WTC11 (cell line): ENCODE results near the gene TMEM116. TPM values are rescaled to one million over a fixed set of nuclear protein-coding genes. Genes with fewer than 3 reads are reported as not detected.
"Not testable (repeated sequence)": the region's sequence is repeated elsewhere in the genome, so short reads cannot be mapped to it uniquely, and the experiment has no call there.

Experiments used
- ATAC-seq: fragments of 200-7000 bp; cut with Tn5 transposase; 2 replicates; pipeline ENCODE4 v1.10.0; 2021; ENCODE audit warnings: mild to moderate bottlenecking, moderate library complexity
- CTCF ChIA-PET: fragments of 300-600 bp; sonication (Branson Sonifier 250); formaldehyde crosslinking; loops from one replicate; lab custom pipeline; 2021; ENCODE audit warnings: antibody characterized with exemption; lab: Charles Lee
- POLR2A ChIA-PET: fragments of 350-600 bp; sonication (Branson Sonifier 250); formaldehyde crosslinking; loops from one replicate; lab custom pipeline; 2021; ENCODE audit warnings: antibody characterized with exemption; lab: Charles Lee
- DNase-seq: peaks from one replicate; pipeline ENCODE4 v3.0.0; 2021; ENCODE audit warnings: low spot score
- H3K27ac Mint-ChIP-seq: 2 replicates; pipeline ENCODE4 v1.8.0; 2021; ENCODE audit warnings: mixed read lengths
- H3K27me3 Mint-ChIP-seq: 2 replicates; pipeline ENCODE4 v1.8.0; 2021; ENCODE audit warnings: low read depth, mild to moderate bottlenecking, moderate library complexity, mixed read lengths
- H3K36me3 Mint-ChIP-seq: 2 replicates; pipeline ENCODE4 v1.8.0; 2021; ENCODE audit warnings: mixed read lengths
- H3K4me1 Mint-ChIP-seq: 2 replicates; pipeline ENCODE4 v1.8.0; 2022; ENCODE audit warnings: mixed read lengths
- H3K4me3 Mint-ChIP-seq: 2 replicates; pipeline ENCODE4 v1.8.0; 2021; ENCODE audit warnings: mild to moderate bottlenecking, moderate library complexity, mixed read lengths
- H3K9me3 Mint-ChIP-seq: 2 replicates; pipeline ENCODE4 v1.8.0; 2021; ENCODE audit warnings: mixed read lengths
- AFF4 ChIP-seq: sonication (generic); formaldehyde crosslinking; IDR thresholded peaks from 2 replicates; pipeline ENCODE4 v1.8.1; 2023; ENCODE audit warnings: mild to moderate bottlenecking, missing genetic modification reagents, borderline replicate concordance
- CREB1 ChIP-seq: sonication (generic); formaldehyde crosslinking; IDR thresholded peaks from 2 replicates; pipeline ENCODE4 v1.8.0; 2023; ENCODE audit warnings: mild to moderate bottlenecking, missing genetic modification reagents
- FOXJ3 ChIP-seq: sonication (generic); formaldehyde crosslinking; IDR thresholded peaks from 2 replicates; pipeline ENCODE4 v1.9.0; 2021; ENCODE audit warnings: missing genetic modification reagents, mild to moderate bottlenecking, borderline replicate concordance
- HMGA2 ChIP-seq: fragments of 250-450 bp; sonication (Bioruptor Pico); IDR thresholded peaks from 2 replicates; pipeline ENCODE4 v1.4.0; 2021; ENCODE audit warnings: mild to moderate bottlenecking, moderate library complexity
- IRF2 ChIP-seq: sonication (generic); formaldehyde crosslinking; IDR thresholded peaks from 2 replicates; pipeline ENCODE4 v1.8.0; 2022; ENCODE audit warnings: low read depth, missing genetic modification reagents, borderline replicate concordance
- SMAD4 ChIP-seq: sonication (generic); formaldehyde crosslinking; IDR thresholded peaks from 2 replicates; pipeline ENCODE4 v1.8.0; 2022; ENCODE audit warnings: mild to moderate bottlenecking, missing genetic modification reagents
- SOX15 ChIP-seq: fragments of 250-450 bp; sonication (Bioruptor Pico); IDR thresholded peaks from 2 replicates; pipeline ENCODE4 v1.9.0; 2021; ENCODE audit warnings: mild to moderate bottlenecking
- SP1 ChIP-seq: sonication (generic); formaldehyde crosslinking; conservative IDR thresholded peaks from 2 replicates; pipeline ENCODE4 v1.8.1; 2022; ENCODE audit warnings: missing genetic modification reagents
- ZNF263 ChIP-seq: sonication (generic); formaldehyde crosslinking; IDR thresholded peaks from 2 replicates; pipeline ENCODE4 v1.8.1; 2022; ENCODE audit warnings: low read depth, mild to moderate bottlenecking, moderate library complexity, missing genetic modification reagents
- ZNF512 ChIP-seq: sonication (generic); formaldehyde crosslinking; IDR thresholded peaks from 2 replicates; pipeline ENCODE4 v1.8.1; 2022; ENCODE audit warnings: missing genetic modification reagents, borderline replicate concordance
- total RNA-seq: library from RNA; stranded (reverse); gene quantifications from 3 replicates; pipeline ENCODE4 v1.2.3, GENCODE V29; 2021
- TF ChIP-seq, protein P1 (sequence below): fragments of 250-450 bp; sonication (Bioruptor Pico); IDR thresholded peaks from 2 replicates; pipeline ENCODE4 v1.8.0; 2021; ENCODE audit warnings: mild to moderate bottlenecking

Gene TMEM116
- total RNA-seq, 1 experiment from 2014 or later: 7.8 TPM

DNA sequence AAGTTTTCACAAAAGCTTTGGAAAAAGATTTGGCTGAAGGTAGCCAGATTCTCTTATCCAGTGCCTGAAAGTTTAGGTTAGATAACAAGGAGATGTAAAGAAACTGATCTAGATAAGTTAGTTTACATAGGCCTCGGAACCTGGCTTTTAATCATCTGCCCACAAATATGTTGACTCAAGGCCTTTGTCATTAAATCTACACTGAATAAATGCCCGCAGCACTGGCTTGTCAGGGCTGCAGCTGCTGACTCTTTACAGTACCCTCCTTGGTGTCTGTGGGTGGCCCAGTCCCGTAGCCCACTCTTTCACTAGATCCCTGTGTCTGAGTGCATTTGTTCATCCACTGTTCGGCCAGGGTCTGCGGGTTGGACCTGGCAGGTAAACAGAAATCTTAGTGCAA is 58.0 kb downstream of the TMEM116 start (continued):
- TF ChIP-seq ZNF512 (CRISPR knock-in tag) (no peak), HMGA2 (no peak)

- H3K36me3 Mint-ChIP-seq: peaks cover 44% of the 10 kb centered on the region
- H3K9me3 Mint-ChIP-seq: peaks cover 58% of the 10 kb centered on the region
- H3K27ac Mint-ChIP-seq: no peak overlapping the region
- no peaks in the 10 kb centered on the region for H3K27me3 Mint-ChIP-seq
- TF ChIP-seq CREB1 (CRISPR knock-in tag) (no peak), SMAD4 (no peak), SOX15 (CRISPR knock-in tag) (no peak), FOXJ3 (CRISPR knock-in tag) (no peak), ZNF263 (CRISPR knock-in tag) (no peak), SP1 (CRISPR knock-in tag) (no peak), IRF2 (CRISPR knock-in tag) (no peak), AFF4 (CRISPR knock-in tag) (no peak)
- TF ChIP-seq, protein P1, sequence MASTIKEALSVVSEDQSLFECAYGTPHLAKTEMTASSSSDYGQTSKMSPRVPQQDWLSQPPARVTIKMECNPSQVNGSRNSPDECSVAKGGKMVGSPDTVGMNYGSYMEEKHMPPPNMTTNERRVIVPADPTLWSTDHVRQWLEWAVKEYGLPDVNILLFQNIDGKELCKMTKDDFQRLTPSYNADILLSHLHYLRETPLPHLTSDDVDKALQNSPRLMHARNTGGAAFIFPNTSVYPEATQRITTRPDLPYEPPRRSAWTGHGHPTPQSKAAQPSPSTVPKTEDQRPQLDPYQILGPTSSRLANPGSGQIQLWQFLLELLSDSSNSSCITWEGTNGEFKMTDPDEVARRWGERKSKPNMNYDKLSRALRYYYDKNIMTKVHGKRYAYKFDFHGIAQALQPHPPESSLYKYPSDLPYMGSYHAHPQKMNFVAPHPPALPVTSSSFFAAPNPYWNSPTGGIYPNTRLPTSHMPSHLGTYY (CRISPR knock-in tag): no peak
- ATAC-seq: no peak
- ChIA-PET POLR2A (no interaction called here), CTCF (no interaction called here)
- H3K4me1 Mint-ChIP-seq: peaks cover 3% of the 10 kb centered on the region
- no peak for DNase-seq
- no peak overlapping the region for H3K4me3 Mint-ChIP-seq
Measured at GRCh38 chr12:111953455-111953854, 59.5 kb downstream of the TMEM116 start.

- CTCF ChIA-PET, H3K4me1 Mint-ChIP-seq, H3K4me3 Mint-ChIP-seq, H3K27ac Mint-ChIP-seq, DNase-seq, H3K27me3 Mint-ChIP-seq, POLR2A ChIA-PET, ATAC-seq: not testable (repeated sequence)
- peaks cover 55% of the 10 kb centered on the region for H3K9me3 Mint-ChIP-seq
- H3K36me3 Mint-ChIP-seq: peaks cover 44% of the 10 kb centered on the region
Measured at GRCh38 chr12:111952084-111952787, 60.7 kb downstream of the TMEM116 start.

DNA sequence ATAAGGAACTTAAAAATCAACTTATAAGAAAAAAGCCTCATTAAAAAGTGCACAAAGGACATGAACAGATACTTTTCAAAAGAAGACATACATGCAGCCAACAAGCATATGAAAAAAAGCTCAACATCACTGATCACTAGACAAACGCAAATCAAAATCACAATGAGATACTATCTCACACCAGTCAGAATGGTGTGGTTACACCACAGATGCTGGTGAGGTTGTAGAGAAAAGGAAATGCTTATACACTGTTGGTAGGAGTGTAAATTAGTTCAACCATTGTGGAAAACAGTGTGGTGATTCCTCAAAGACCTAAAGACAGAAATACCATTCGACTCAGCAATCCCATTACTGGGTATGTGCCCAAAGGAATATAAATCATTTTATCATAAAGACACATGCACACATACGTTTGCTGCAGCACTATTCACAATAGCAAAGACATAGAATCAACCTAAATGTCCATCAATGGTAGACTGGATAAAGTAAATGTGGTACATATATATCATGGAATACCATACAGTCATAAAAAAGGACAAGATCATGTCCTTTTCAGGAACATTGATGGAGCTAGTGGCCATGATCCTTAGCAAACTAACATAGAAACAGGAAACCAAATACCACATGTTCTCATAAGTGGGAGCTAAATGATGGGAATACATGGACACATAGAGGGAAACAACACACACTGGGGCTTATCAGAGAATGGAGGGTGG is 61.8 kb downstream of the TMEM116 start:
- H3K27ac Mint-ChIP-seq, ATAC-seq, H3K27me3 Mint-ChIP-seq, CTCF ChIA-PET, H3K4me3 Mint-ChIP-seq, POLR2A ChIA-PET, H3K4me1 Mint-ChIP-seq, DNase-seq: not testable (repeated sequence)
- H3K36me3 Mint-ChIP-seq: peaks cover 34% of the 10 kb centered on the region
- H3K9me3 Mint-ChIP-seq: peaks cover 47% of the 10 kb centered on the region
